Measurements from ENCODE around the gene AQP6.

- TF ChIP-seq REST (IDR thresholded peaks at IDR 0.05; ENCODE audit: low read depth) (no peak), CEBPB (IDR thresholded peaks at IDR 0.05) (no peak)
Observed at GRCh38 chr12:50021031-50021430, 48.3 kb downstream of the AQP6 start.
